Measurements from ENCODE around the gene CAMTA1.

Gene CAMTA1

DNA sequence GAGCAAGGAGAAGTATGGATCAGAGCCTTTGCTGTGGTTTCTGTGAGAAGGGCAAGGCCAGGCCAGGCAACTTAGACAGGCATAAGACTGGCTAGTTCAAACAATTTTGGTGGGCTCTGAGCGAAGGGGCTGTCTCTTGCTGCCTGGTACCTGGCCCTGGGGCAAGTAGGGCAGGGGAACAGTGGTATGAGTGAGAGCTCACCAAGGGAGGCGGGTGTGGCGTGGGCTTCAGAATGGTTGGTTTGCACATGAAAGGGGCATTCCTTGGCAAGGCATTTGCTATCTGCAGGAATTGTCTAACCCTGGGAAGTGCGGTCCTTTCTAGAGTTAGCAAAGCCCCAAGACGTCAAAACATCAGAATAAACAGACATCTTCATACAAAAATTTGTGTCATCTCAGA, 210.5 kb downstream of the CAMTA1 start:
- in situ Hi-C loops (cut with MboI; ENCODE audit: low sequenced_read_pairs), result no loop called here

- in situ Hi-C loops (cut with MboI; ENCODE audit: low sequenced_read_pairs), result no loop called here
These were observed 211.1 kb downstream of the CAMTA1 start for GRCh38 chr1:6996371-6996770.

DNA sequence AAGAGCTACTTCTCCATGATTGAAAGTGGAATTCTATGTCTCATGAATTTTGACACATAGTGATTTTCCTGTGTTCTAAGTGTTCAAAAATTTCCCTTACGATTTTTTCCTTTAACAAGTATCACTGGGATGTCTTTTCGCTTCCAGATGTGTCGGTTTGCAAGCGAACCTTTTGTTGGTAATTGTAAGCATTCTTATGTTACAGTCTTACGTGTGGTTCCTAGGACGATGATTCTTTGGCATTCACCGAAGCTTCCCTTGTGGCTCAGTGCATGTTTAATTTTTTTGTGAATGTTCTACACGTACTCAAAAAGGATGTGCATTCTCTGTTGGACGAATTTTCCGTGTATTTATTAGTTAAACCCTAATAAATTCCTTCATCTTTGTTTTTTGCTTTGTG, 211.6 kb downstream of the CAMTA1 start:
- in situ Hi-C loops (cut with MboI; ENCODE audit: low sequenced_read_pairs), result no loop called here

- in situ Hi-C loops (cut with MboI; ENCODE audit: low sequenced_read_pairs), result no loop called here
These were observed 213.0 kb downstream of the CAMTA1 start for GRCh38 chr1:6998267-6998666.

- in situ Hi-C loops (cut with MboI; ENCODE audit: low sequenced_read_pairs), result no loop called here
These were observed 214.6 kb downstream of the CAMTA1 start for GRCh38 chr1:6999826-7000225.

- in situ Hi-C loops (cut with MboI; ENCODE audit: low sequenced_read_pairs), result no loop called here
These were observed 215.5 kb downstream of the CAMTA1 start for GRCh38 chr1:7000720-7001119.

DNA sequence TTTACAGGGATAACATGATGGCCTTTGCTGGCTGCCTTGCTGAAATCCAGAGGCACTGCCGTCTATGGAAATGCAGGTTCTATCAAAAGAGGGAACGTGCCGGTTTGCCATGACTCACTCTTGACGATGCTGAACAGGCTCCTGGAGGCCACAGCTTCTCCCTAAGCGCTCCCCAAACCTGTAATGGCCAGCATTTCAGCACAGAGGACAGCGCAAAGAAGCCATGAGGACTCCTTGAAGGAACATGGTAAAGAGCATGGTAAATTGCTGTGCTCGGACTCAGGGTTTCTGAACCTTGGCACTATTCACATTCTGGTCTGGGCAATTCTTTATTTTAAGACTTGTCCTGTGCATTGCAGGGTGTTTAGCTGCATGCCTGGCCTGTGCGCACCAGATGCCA, 217.5 kb downstream of the CAMTA1 start:
- in situ Hi-C loops (cut with MboI; ENCODE audit: low sequenced_read_pairs), result no loop called here

DNA sequence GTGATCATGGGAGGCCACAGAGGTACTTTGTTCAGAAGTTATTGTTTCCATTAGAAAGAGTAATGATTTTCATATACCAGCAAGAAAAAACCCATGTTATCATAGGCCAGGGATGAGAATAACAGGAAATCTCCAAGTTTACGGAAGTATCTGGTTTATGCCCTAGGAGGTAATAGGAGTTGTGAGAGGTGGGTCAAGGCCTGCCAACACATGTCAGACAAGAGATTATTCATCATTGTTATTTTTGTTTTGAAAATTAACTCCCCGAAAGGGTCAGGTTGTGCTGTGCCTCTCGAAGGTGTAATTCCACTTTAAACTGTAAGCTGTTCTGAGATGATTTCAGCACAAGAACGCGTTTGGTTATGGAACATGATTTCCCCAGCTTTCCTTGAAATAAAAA, 218.4 kb downstream of the CAMTA1 start:
- in situ Hi-C loops (cut with MboI; ENCODE audit: low sequenced_read_pairs), result no loop called here

DNA sequence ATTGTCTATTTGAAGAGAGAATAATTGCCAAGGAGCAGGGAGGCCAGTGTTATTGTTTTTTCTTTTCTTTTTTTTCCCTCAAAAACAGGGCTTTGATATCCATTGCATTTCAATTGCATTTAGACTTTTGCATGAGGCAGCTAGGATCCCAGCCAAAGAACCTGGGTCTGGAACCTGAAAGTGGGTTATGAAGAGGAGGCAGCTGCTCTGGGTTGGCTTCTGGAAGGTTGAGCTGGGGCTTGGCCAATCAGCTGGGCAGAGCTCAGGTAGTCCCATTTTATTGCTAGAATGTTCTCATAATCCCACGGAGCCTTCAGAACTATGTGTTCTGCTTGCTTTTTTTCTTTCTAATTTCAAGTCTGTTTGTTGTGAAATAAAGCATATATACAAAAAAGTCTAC, 218.9 kb downstream of the CAMTA1 start:
- in situ Hi-C loops (cut with MboI; ENCODE audit: low sequenced_read_pairs), result no loop called here

GRCh38 chr1:7005762-7006161, 220.5 kb downstream of the CAMTA1 start:
- in situ Hi-C loops (cut with MboI; ENCODE audit: low sequenced_read_pairs), result no loop called here

DNA sequence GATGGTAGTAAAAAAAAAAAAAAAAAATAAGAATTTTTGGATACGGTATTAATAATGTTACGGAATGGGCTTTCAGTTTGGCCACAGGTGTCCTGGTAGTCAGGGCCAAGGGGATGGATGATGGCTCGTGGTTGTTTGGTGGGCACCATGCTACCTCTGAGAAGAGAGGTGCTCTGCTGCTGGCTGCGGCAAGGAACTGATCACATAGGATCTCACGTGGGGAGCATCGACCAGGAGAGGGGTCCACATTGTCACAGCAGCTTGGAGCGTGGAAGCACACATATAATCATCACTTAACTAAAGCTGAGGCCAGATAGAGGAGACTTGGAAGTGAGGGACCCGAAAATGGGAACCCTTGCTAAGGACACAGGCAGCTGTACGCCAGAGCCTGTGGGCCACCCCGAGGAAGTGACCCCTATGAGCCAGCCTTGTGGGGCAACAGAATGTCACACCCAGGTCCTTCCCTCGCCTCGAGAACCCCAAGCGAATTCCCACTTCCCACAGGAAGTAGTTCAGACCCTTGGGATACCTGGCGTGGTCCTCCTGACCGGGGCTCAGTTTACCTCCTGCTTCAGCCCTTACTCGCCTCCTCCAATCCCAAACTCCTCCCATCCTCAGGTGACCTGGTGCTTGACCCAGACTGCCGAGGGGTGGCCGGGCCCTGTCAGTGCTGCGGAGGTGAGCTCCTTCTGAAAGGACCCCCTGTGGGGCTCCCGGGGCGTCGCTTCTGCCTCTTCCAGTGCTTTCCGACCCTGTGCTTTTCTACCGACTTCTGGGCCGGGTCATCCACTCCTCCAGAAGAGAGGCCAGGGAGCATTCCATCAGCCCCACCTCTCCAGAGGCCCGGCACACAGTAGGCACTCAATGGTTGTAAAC, 222.0 kb downstream of the CAMTA1 start:
- in situ Hi-C loops (cut with MboI; ENCODE audit: low sequenced_read_pairs), result no loop called here

DNA sequence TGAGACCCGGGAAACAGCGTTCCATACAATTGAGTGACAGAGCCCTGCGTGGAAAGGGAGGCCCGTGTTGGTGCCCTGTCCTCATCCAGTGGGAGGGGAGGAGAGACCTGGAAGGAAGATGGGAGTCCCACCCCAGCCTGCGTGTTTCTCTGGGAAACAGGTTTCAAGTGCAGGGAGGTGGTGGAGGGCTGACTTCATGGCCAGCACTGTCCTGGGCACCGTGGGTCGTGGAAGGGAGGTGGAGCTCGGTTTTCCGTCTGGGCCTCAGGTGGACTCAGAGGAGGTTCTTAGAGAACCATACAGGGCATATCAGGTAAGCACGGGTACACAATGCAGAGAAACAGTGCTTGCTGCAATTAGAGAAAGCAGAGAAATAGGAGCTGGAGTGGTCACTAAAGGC, 222.6 kb downstream of the CAMTA1 start:
- in situ Hi-C loops (cut with MboI; ENCODE audit: low sequenced_read_pairs), result no loop called here

DNA sequence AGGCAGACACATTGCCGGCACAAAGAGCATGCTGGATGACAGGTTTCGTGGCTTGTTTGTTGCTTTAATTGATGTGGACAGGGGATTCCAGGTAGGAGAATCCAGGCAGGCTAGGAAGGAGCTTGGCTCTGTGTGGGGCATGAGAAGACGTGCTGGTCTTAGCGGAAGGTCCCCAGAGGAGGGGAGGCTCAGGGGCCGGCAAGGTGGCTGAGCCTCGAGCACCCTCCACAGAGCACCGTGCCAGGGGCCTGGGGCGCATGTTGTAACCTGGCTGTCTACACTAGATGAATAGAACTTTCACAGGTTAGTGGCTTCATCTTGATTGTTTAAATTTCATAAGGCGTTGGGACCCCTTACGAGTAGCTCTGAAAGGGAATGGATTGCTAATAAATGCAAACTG, 223.1 kb downstream of the CAMTA1 start:
- in situ Hi-C loops (cut with MboI; ENCODE audit: low sequenced_read_pairs), result no loop called here

DNA sequence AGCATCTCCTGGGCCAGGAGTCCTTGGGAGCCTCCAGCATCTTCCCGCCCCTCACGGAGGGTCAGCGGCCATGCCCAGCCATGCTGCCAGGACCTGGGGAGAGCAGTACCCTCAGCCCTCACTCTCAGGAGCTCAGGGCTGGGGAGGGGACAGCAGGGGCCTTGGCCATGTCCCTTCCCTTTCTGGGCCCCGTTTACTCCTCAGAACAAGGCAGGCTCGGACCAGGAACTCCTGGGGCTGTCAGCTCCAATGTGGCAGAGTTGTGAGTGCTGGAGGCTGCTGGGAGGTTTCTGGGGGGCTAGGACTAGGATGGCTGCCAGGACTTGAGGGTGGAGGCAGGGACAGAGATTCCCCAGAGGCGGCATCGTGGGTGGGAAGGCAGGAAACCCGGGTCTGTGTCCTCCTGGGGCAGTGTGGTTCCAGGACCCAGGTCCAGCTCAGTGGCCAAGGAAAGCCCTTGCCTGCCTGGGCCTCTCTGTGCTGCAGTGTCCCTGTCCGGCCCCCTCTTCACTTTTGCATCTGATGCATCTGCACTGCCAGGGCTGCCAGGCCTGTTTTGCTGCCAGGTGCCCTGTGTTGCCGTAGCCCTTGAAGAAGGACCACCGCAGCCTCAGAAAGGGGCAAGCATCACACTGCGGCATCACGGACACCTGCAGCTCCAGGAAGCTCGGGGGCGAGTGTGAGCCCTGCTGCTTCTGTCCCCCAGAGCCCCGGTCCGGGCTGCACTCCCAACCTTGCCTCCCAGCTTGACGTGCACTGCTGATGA, 223.9 kb downstream of the CAMTA1 start:
- in situ Hi-C loops (cut with MboI; ENCODE audit: low sequenced_read_pairs), result no loop called here

GRCh38 chr1:7009741-7010525, 224.7 kb downstream of the CAMTA1 start:
- in situ Hi-C loops (cut with MboI; ENCODE audit: low sequenced_read_pairs), result no loop called here

DNA sequence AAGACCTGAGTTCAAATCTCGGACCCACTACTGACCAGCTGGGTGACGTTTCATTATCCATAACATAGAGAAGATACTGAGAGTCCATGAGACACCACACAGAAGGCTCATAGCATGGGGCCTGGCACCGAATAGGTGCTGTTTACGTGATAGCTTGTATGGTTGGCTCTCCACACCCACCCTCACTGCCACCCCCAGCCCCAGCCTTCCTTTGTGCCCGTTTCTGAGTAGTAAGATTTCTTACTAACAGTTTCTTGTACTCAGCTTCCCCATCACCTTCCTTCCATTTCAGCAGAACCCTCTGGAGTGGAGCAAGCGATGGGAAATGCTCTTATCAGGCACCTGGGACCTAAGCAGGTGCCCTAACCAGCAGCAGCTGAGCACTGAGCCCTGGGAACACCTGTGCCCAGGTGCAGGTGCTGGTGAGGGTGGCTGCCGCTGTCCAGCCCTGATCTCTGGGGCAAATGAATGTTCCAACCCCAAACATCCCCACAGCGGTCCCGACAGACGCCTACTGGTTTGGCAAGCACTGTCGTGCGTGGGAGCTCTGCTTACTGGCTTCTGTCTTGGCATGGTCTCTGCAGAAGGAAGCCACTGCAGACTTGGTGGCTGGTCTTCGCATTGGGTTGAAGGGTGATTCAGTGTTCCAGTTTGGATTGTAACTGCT, 225.4 kb downstream of the CAMTA1 start:
- in situ Hi-C loops (cut with MboI; ENCODE audit: low sequenced_read_pairs), result no loop called here

GRCh38 chr1:7011826-7012225, 226.6 kb downstream of the CAMTA1 start:
- in situ Hi-C loops (cut with MboI; ENCODE audit: low sequenced_read_pairs), result no loop called here

- in situ Hi-C loops (cut with MboI; ENCODE audit: low sequenced_read_pairs), result no loop called here
These were observed 227.2 kb downstream of the CAMTA1 start for GRCh38 chr1:7012461-7012924.

DNA sequence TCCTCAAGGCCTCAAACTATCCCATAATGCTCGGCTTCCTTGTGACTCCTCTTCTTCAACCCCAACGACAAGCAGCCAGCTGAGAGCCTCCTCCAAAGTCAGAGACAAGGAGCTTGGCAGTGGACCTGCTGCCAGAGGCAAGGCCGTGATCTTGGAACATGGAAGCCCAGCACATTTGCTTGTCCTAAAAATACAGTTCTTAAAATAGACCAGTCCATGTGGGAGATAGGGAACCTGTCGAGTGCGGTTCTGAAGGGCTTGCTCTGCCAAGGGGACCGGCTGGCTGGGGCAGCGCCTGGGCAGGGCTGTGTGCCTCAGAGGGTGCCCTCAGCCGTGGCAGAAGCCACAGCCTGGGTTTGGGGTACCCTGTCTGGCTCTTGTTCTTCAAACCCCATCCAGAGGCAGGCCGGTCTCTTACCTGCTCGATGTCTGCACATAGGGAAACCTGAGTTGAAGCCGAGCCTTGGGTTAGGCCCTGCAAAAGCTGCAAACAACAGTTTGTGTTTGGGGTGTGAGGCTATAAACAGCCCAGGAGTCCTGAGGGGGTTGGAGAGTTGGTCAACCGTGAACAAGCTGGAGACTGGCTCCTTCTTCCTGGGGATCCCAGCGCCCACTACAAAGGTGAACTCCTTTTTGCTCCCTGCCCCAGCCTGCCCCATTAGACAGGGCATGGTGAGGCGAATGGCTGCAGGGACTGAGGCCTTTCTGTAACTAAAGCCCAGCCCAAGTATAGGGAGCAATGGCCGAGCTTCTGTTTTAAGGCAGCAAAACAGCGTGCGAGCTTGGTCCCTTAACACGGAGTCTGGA, 228.8 kb downstream of the CAMTA1 start:
- in situ Hi-C loops (cut with MboI; ENCODE audit: low sequenced_read_pairs), result no loop called here

GRCh38 chr1:7014640-7014930, 229.3 kb downstream of the CAMTA1 start:
- in situ Hi-C loops (cut with MboI; ENCODE audit: low sequenced_read_pairs), result no loop called here
